Cardiac fibroblast (primary cell): ENCODE measurements around the gene C6orf89.

Source experiments
- DNase-seq, 2 donors: peaks; one replicate each; pipeline versions ENCODE4 v3.0.0 to v3.0.0-alpha.2; 2010; ENCODE audit warnings: low read depth in 2 of 2
- H3K4me3 ChIP-seq, 2 donors: replicated peaks in 1 of 2; 1 replicate in 1 of 2; 2 replicates in 1 of 2; pipeline ENCODE4 v1.5.1; 2011; ENCODE audit warnings: low read depth in 2 of 2, low read length in 2 of 2, mild to moderate bottlenecking in 2 of 2, moderate library complexity in 1 of 2
- CTCF ChIP-seq: IDR thresholded peaks from one replicate; pipeline ENCODE4 v1.5.1; 2011; ENCODE audit warnings: low read depth, mild to moderate bottlenecking, low read length, inconsistent platforms

C6orf89 gene

GRCh38 chr6:36969240-36969691, 83.5 kb downstream of the C6orf89 start:
- no peak overlapping the region for H3K4me3 ChIP-seq
- no peak for DNase-seq
- TF ChIP-seq CTCF, result no peak

- H3K4me3 ChIP-seq, result no peak overlapping the region
- no peak for TF ChIP-seq CTCF
- DNase-seq, result no peak
Observed at GRCh38 chr6:36969988-36970891, 84.5 kb downstream of the C6orf89 start.

GRCh38 chr6:36970892-36971842, 85.4 kb downstream of the C6orf89 start:
- TF ChIP-seq CTCF, result no peak
- H3K4me3 ChIP-seq, result no peak overlapping the region
- no peak for DNase-seq

- no peak for DNase-seq
- no peak for TF ChIP-seq CTCF
- no peak overlapping the region for H3K4me3 ChIP-seq
Observed at GRCh38 chr6:36971921-36972673, 86.3 kb downstream of the C6orf89 start.

- no peak overlapping the region for H3K4me3 ChIP-seq
- TF ChIP-seq CTCF, result no peak
- no peak for DNase-seq
Observed at GRCh38 chr6:36973190-36973589, 87.4 kb downstream of the C6orf89 start.

GRCh38 chr6:36973647-36974046, 87.9 kb downstream of the C6orf89 start:
- no peak for DNase-seq
- H3K4me3 ChIP-seq, result no peak overlapping the region
- no peak for TF ChIP-seq CTCF
